Stomach (tissue), 4 donors: ENCODE results near the gene WDPCP.

Experiments used
- EP300 ChIP-seq: sonication (generic); formaldehyde crosslinking; IDR thresholded peaks from one replicate; pipeline ENCODE4 v1.6.1; 2017; ENCODE audit warnings: antibody characterized with exemption
- POLR2A ChIP-seq, 4 donors: fragments of 450-650 bp; IDR thresholded peaks; one replicate each; pipeline ENCODE4 v1.6.1; 2016; ENCODE audit warnings: antibody characterized with exemption in 4 of 4, control low read depth in 2 of 4, mild to moderate bottlenecking in 1 of 4, moderate library complexity in 1 of 4
- POLR2AphosphoS5 ChIP-seq, 3 donors: sonication (generic); formaldehyde crosslinking; IDR thresholded peaks; one replicate each; pipeline ENCODE4 v1.6.1; 2016; ENCODE audit warnings: antibody characterized with exemption in 3 of 3
- TF ChIP-seq, protein P1 (sequence below), 7 experiments: fragments of 450-650 bp in 4 of 7; fragments of 200-600 bp in 3 of 7; sonication (generic) in 3 of 7; IDR thresholded peaks; one replicate each; pipeline ENCODE4 v1.5.1; 2016 to 2019; ENCODE audit warnings: antibody characterized with exemption in 7 of 7, control low read depth in 2 of 7, mild to moderate bottlenecking in 1 of 7

DNA sequence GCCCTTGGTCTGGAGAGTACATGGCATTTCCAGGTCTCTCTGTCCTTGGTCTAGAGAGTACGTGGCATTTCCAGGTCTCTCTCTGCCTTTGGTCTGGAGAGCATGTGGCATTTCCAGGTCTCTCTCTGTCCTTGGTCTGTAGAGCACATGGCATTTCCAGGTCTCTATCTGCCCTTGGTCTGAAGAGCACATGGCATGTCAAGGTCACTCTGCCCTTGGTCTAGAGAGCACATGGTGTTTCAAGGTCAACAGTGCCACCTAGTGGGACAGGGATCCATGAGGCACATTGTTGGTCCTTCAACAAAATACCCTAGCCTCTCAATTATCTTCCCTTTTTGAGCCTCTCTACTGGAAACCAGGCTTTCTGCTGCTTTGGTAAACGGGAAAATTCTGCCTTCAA lies 287.4 kb downstream of the WDPCP start:
- TF ChIP-seq, protein P1, sequence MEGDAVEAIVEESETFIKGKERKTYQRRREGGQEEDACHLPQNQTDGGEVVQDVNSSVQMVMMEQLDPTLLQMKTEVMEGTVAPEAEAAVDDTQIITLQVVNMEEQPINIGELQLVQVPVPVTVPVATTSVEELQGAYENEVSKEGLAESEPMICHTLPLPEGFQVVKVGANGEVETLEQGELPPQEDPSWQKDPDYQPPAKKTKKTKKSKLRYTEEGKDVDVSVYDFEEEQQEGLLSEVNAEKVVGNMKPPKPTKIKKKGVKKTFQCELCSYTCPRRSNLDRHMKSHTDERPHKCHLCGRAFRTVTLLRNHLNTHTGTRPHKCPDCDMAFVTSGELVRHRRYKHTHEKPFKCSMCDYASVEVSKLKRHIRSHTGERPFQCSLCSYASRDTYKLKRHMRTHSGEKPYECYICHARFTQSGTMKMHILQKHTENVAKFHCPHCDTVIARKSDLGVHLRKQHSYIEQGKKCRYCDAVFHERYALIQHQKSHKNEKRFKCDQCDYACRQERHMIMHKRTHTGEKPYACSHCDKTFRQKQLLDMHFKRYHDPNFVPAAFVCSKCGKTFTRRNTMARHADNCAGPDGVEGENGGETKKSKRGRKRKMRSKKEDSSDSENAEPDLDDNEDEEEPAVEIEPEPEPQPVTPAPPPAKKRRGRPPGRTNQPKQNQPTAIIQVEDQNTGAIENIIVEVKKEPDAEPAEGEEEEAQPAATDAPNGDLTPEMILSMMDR (IDR thresholded peaks at IDR 0.05) = no peak
- TF ChIP-seq POLR2AphosphoS5 (IDR thresholded peaks at IDR 0.05) (no peak), POLR2A (IDR thresholded peaks at IDR 0.05) (no peak), EP300 (no peak)
